Activated CD8-positive, alpha-beta memory T cell treated with anti-CD3 and anti-CD28 coated beads for 4 hours (primary cell): ENCODE measurements around the gene TET2.

Source experiments
- DNase-seq, 2 donors: peaks; one replicate each; pipeline ENCODE4 v3.0.0-alpha.2; 2020; ENCODE audit warnings: low read depth in 2 of 2

The TET2 gene

DNA sequence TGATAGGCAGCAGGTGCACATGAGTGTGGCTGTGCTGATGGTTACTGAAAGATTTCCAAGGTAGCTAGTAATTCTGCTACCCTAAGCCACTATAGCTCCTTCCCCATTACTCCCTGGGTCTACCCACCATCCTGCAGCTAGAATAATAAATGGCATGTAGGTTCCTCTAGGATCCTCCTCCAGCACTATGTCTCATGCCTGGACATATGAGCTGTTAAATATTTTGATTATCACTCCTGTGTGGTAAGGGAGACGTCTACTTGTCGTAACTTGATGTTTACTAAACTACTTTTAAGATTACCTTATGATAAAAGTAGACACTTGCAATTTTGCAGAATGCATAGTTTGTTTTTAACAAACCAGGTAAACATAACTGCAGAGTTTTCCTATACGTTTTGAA, 35.5 kb downstream of the TET2 start:
- DNase-seq, result no peak

DNA sequence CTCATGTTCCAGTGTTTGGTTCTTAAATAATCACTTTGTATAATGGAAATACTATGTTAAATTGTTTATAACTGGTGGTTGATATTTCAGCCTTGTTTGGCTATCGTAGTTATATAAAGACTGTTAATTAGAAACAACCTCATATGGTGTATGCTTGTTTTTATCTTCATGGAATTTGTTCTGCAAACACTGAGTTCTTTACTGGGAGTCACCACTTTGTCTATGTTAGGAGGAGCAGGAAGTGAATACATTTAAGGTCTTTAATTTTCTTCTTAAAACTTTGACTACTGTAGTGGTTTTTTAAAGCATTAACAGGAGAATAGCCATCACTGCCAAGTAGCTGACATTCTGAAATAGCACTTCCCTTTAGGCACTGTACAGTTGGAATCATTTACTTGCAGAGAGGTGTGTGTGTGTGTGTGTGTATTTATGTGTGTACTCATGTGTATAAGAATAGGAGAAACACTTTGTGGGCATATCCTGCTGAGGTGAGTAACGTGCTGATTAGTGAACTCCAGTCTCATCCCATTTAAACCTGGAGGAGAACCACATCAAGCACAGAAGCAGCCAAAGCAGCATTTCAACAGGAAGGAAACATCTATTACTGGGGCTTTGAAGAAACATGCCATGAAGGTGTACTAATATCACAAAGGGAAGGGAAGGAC, 37.8 kb downstream of the TET2 start:
- no peak for DNase-seq

- no peak for DNase-seq
These were observed 40.1 kb downstream of the TET2 start for GRCh38 chr4:105186701-105187161.

GRCh38 chr4:105189855-105190650, 43.4 kb downstream of the TET2 start:
- DNase-seq, result no peak

GRCh38 chr4:105191621-105192210, 45.0 kb downstream of the TET2 start:
- DNase-seq, result no peak

- DNase-seq, result no peak
These were observed 45.8 kb downstream of the TET2 start for GRCh38 chr4:105192474-105192873.

- DNase-seq, result no peak
These were observed 46.2 kb downstream of the TET2 start for GRCh38 chr4:105192910-105193309.

- DNase-seq, result no peak
These were observed 46.9 kb downstream of the TET2 start for GRCh38 chr4:105193536-105193935.

DNA sequence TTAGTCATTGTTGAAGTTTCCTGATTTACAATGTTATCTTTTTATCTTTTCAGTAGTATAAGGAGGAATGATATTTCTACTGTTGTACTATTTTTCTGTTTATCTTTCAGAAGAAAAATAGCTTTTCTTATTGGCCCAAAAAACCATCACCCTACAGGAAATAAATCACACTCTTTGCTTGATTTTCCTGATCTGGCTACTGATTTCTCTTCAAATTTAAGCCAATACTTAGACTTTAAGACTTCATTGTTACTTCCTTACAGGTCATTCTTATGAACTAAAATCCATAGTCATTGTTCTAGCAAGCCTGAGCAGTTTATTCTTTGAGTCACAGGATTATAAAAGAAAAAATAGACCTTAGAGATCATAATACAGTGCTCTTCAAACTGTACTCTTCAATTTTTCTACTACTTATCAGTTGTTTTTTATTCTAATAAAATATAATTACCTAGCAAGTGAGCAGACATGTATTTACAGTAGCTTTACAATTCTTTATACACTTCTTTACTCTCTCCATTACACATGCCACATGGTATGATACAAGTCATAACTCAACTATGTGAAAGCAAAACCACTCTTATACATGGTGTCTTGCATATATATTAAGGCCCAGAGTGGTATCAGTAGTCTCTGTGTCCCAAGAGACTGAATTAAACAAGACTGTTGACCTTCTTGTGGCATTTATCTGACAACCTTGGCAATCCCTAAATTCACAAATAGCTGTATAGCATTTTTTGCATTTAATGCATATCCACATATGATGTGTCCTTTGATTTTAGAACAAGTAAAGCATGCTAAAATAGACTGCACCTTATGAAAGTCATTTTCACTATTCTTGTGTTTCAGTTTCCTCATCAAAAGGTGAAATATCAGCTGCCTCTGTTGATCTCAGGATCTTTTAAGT, 47.9 kb downstream of the TET2 start:
- no peak for DNase-seq

DNA sequence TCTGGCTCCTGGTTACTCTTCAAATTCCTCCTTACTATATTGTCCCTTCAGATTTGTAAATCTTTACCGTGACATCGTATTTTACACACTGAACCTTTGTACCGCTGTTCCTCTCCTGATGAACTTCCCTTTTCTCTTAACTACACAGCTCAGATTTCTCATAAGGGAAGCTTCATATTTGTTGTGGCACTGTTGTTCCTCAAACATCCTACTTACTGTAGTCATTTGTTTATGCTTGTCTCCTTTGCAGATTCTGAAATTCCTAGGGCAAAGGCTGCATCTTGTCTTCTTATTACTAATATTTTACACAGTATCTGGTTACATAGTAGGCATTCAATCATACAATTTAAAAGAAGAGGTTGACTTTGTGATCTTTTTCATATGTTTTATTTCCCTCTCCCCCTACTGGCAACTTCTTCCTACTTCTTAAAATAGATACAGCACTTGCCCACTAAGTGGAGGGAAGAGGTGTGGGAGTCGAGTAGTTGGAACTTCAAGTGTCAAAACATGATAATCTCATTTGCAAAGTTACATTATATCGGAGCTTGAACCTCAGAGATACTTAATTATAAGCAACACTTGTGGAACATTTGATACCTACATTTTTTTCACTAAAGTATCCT, 50.0 kb downstream of the TET2 start:
- DNase-seq, result no peak

DNA sequence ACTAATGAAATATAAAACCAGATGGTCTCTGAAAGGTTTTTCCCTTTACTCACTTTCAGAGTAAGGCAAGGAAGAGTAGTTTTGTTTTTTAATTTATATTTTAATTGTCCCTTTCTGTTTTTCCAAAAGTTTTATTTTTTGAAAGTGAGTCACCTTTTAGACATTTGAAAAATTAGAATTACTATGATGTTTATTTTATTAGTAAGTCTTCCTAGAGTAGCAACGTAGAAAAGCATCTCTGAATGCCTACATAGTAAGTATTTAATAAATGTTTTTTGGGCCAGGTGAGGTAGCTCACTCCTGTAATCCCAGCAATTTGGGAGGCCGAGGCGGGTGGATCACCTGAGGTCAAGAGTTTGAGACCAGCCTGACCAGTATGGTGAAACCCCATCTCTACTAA, 51.1 kb downstream of the TET2 start:
- DNase-seq, result no peak

GRCh38 chr4:105198541-105198940, 51.9 kb downstream of the TET2 start:
- no peak for DNase-seq

GRCh38 chr4:105206214-105206613, 59.5 kb downstream of the TET2 start:
- DNase-seq, result no peak

- DNase-seq, result no peak
These were observed 60.7 kb downstream of the TET2 start for GRCh38 chr4:105207386-105207785.

DNA sequence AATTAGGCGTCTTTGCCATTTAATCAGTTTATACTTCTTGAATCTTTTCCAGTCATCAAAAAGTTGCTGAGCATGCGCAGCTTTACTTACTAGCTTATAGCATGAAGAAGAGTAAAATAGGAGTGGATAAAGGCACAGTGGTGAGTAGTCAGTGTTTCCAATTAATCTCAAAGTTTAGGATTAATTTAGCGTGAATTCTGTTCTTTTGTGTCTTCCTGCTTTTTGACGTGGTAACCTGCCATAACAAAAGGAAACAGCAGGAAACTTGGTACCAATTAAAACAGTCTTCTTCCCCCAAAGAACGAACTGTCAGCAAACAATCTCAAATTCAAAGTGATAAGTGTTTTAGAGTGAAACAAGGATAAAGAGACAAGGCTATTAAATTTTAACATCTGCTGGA, 61.9 kb downstream of the TET2 start:
- no peak for DNase-seq

GRCh38 chr4:105210916-105211315, 64.2 kb downstream of the TET2 start:
- DNase-seq, result no peak

- no peak for DNase-seq
These were observed 69.1 kb downstream of the TET2 start for GRCh38 chr4:105215609-105216313.

DNA sequence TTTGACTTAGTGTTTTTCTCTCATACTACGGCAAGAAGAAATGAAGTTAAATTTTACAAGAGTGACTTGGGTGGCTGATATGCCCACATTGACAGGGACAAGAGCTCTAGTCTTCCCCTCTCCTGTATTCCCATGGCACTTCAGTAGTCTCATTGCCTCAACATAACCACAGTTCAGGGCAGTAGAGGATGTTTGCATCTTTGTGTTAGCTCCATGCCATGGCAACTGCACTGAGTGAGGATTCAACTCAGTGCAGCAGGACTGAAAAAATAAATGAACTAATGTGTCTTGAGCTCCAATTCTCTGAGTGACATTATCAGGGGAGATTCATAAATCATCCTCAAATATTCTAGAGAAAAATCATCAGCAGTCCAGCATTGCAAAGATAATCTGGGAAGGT, 78.8 kb downstream of the TET2 start:
- no peak for DNase-seq

- DNase-seq, result no peak
These were observed 80.4 kb downstream of the TET2 start for GRCh38 chr4:105227054-105227453.

- DNase-seq, result no peak
These were observed 83.6 kb downstream of the TET2 start for GRCh38 chr4:105230287-105230686.

GRCh38 chr4:105232374-105232773, 85.7 kb downstream of the TET2 start:
- no peak for DNase-seq
